Measurements from ENCODE around the gene TMED10.
"Not testable (repeated sequence)": the region's sequence is repeated elsewhere in the genome, so short reads cannot be mapped to it uniquely, and the experiment has no call there.

Gene TMED10

GRCh38 chr14:75158843-75159614 lies 17.4 kb downstream of the TMED10 start:
- DNase-seq (ENCODE audit: low read depth): no peak

- no peak for DNase-seq (ENCODE audit: low read depth)
These were observed 19.5 kb downstream of the TMED10 start for GRCh38 chr14:75156901-75157300.

- no peak for DNase-seq (ENCODE audit: low read depth)
These were observed 20.3 kb downstream of the TMED10 start for GRCh38 chr14:75156111-75156510.

GRCh38 chr14:75155169-75155568 lies 21.2 kb downstream of the TMED10 start:
- DNase-seq (ENCODE audit: low read depth): no peak

GRCh38 chr14:75153295-75153694 lies 23.1 kb downstream of the TMED10 start:
- no peak for DNase-seq (ENCODE audit: low read depth)

- no peak for DNase-seq (ENCODE audit: low read depth)
These were observed 24.6 kb downstream of the TMED10 start for GRCh38 chr14:75151851-75152250.

GRCh38 chr14:75150637-75151036 lies 25.8 kb downstream of the TMED10 start:
- not testable (repeated sequence) for DNase-seq (ENCODE audit: low read depth)

GRCh38 chr14:75150150-75150549 lies 26.3 kb downstream of the TMED10 start:
- DNase-seq (ENCODE audit: low read depth): no peak

GRCh38 chr14:75147423-75148071 lies 28.9 kb downstream of the TMED10 start:
- no peak for DNase-seq (ENCODE audit: low read depth)

GRCh38 chr14:75144944-75145343 lies 31.5 kb downstream of the TMED10 start:
- no peak for DNase-seq (ENCODE audit: low read depth)

GRCh38 chr14:75143761-75144527 lies 32.5 kb downstream of the TMED10 start:
- no peak for DNase-seq (ENCODE audit: low read depth)

- no peak for DNase-seq (ENCODE audit: low read depth)
These were observed 33.9 kb downstream of the TMED10 start for GRCh38 chr14:75142494-75142893.

GRCh38 chr14:75141967-75142366 lies 34.4 kb downstream of the TMED10 start:
- no peak for DNase-seq (ENCODE audit: low read depth)

- no peak for DNase-seq (ENCODE audit: low read depth)
These were observed 35.4 kb downstream of the TMED10 start for GRCh38 chr14:75141062-75141461.

GRCh38 chr14:75140620-75141019 lies 35.8 kb downstream of the TMED10 start:
- no peak for DNase-seq (ENCODE audit: low read depth)

- DNase-seq (ENCODE audit: low read depth): no peak
These were observed 37.2 kb downstream of the TMED10 start for GRCh38 chr14:75139185-75139584.

GRCh38 chr14:75138492-75138891 lies 37.9 kb downstream of the TMED10 start:
- no peak for DNase-seq (ENCODE audit: low read depth)

- no peak for DNase-seq (ENCODE audit: low read depth)
These were observed 41.8 kb downstream of the TMED10 start for GRCh38 chr14:75134644-75135043.

- no peak for DNase-seq (ENCODE audit: low read depth)
These were observed 42.8 kb downstream of the TMED10 start for GRCh38 chr14:75133597-75133996.

GRCh38 chr14:75132382-75133086 lies 43.9 kb downstream of the TMED10 start:
- no peak for DNase-seq (ENCODE audit: low read depth)

GRCh38 chr14:75128596-75128990 lies 47.8 kb downstream of the TMED10 start:
- DNase-seq (ENCODE audit: low read depth): no peak

- DNase-seq (ENCODE audit: low read depth): no peak
These were observed 48.4 kb downstream of the TMED10 start for GRCh38 chr14:75127903-75128595.
